Gastrocnemius medialis (tissue), 4 donors: ENCODE data around the gene ACOXL. TPM values are rescaled to one million over a fixed set of nuclear protein-coding genes. Genes with fewer than 3 reads are reported as not detected.

Experiments used
- ATAC-seq, 2 donors: fragments of 150-250 bp; one replicate each; pipeline ENCODE4 v1.9.1; 2016
- DNase-seq, 2 donors: peaks; one replicate each; pipeline ENCODE4 v3.0.0-alpha.2; 2019
- H3K27ac ChIP-seq, 4 donors: fragments of 200-600 bp; sonication (generic); 1 replicate in 1 of 4; 2 replicates in 3 of 4; pipeline ENCODE4 v1.5.1; 2016 to 2018; ENCODE audit warnings: mild to moderate bottlenecking in 2 of 4, moderate library complexity in 1 of 4
- H3K27me3 ChIP-seq, 3 donors: fragments of 200-600 bp; sonication (generic) in 2 of 3; 1 replicate in 1 of 3; 2 replicates in 2 of 3; pipeline versions ENCODE4 v1.5.1 to v1.6.0; 2016 to 2019; ENCODE audit warnings: mild to moderate bottlenecking in 1 of 3, moderate library complexity in 1 of 3
- H3K36me3 ChIP-seq, 2 donors: fragments of 200-600 bp; sonication (generic) in 1 of 2; one replicate each; pipeline ENCODE4 v1.5.1; 2017 to 2018
- H3K4me1 ChIP-seq, 2 donors: fragments of 200-600 bp; sonication (generic) in 1 of 2; one replicate each; pipeline ENCODE4 v1.5.1; 2016 to 2017; ENCODE audit warnings: mild to moderate bottlenecking in 2 of 2
- H3K4me3 ChIP-seq, 4 donors: fragments of 200-600 bp; sonication (generic) in 3 of 4; 1 replicate in 1 of 4; 2 replicates in 3 of 4; pipeline ENCODE4 v1.5.1; 2016 to 2019; ENCODE audit warnings: mild to moderate bottlenecking in 2 of 4
- H3K9me3 ChIP-seq, 3 donors: fragments of 200-600 bp; sonication (generic) in 2 of 3; 1 replicate in 1 of 3; 2 replicates in 2 of 3; pipeline ENCODE4 v1.5.1; 2016 to 2019
- POLR2A ChIP-seq, 2 donors: fragments of 450-650 bp; IDR thresholded peaks; one replicate each; pipeline ENCODE4 v1.6.1; 2017; ENCODE audit warnings: antibody characterized with exemption in 2 of 2, mild to moderate bottlenecking in 2 of 2, moderate library complexity in 2 of 2
- in situ Hi-C, 4 donors: fragments of 200-750 bp; cut with MboI; loops; one replicate each; pipeline versions ENCODE4 v1.15.0 to v1.8.0; 2017; ENCODE audit warnings: low sequenced_read_pairs in 4 of 4
- intact Hi-C: fragments of 100-400 bp; cut with DNase I; formaldehyde crosslinking; loops from one replicate; pipeline ENCODE4 v1.15.1; 2023; ENCODE audit warnings: low total_unique reads
- total RNA-seq, 4 donors: library from RNA; depleted of rRNA; stranded (reverse); fragments of >200 nt; gene quantifications; one replicate each; pipeline versions ENCODE4 v1.1.0 to v1.2.3, GENCODE V29; 2016
- TF ChIP-seq, protein P1 (sequence below), 5 experiments: fragments of 450-650 bp in 3 of 5; fragments of 200-600 bp in 2 of 5; sonication (generic) in 2 of 5; IDR thresholded peaks in 4 of 5; conservative IDR thresholded peaks in 1 of 5; 1 replicate in 4 of 5; 2 replicates in 1 of 5; pipeline ENCODE4 v1.5.1; 2016 to 2019; ENCODE audit warnings: antibody characterized with exemption in 5 of 5, mild to moderate bottlenecking in 3 of 5, moderate library complexity in 3 of 5

ACOXL gene
- total RNA-seq, 4 donors from 2014 or later, result not detected

- H3K27ac ChIP-seq, result no peak overlapping the region
- TF ChIP-seq, protein P1, sequence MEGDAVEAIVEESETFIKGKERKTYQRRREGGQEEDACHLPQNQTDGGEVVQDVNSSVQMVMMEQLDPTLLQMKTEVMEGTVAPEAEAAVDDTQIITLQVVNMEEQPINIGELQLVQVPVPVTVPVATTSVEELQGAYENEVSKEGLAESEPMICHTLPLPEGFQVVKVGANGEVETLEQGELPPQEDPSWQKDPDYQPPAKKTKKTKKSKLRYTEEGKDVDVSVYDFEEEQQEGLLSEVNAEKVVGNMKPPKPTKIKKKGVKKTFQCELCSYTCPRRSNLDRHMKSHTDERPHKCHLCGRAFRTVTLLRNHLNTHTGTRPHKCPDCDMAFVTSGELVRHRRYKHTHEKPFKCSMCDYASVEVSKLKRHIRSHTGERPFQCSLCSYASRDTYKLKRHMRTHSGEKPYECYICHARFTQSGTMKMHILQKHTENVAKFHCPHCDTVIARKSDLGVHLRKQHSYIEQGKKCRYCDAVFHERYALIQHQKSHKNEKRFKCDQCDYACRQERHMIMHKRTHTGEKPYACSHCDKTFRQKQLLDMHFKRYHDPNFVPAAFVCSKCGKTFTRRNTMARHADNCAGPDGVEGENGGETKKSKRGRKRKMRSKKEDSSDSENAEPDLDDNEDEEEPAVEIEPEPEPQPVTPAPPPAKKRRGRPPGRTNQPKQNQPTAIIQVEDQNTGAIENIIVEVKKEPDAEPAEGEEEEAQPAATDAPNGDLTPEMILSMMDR (IDR thresholded peaks at IDR 0.05 in 4 of 5, conservative IDR thresholded peaks at IDR 0.05 in 1 of 5), result no peak
- TF ChIP-seq POLR2A (IDR thresholded peaks at IDR 0.05), result no peak
- in situ Hi-C loops, result no loop called here
- no peak for DNase-seq
- H3K36me3 ChIP-seq, result no peaks in the 10 kb centered on the region
- ATAC-seq, result no peak
- H3K4me3 ChIP-seq, result no peak overlapping the region
- H3K27me3 ChIP-seq, result no peaks in the 10 kb centered on the region
- H3K4me1 ChIP-seq, result no peaks in the 10 kb centered on the region
- no peaks in the 10 kb centered on the region for H3K9me3 ChIP-seq
- intact Hi-C loops, result no loop called here
Measured at GRCh38 chr2:111062417-111062816, 330.0 kb downstream of the ACOXL start.

GRCh38 chr2:111066062-111066593 is 333.8 kb downstream of the ACOXL start:
- intact Hi-C loops, result no loop called here
- in situ Hi-C loops, result no loop called here
- Histone ChIP-seq H3K36me3 (no peaks in the 10 kb centered on the region), H3K27me3 (no peaks in the 10 kb centered on the region), H3K4me1 (no peaks in the 10 kb centered on the region), H3K27ac (no peak overlapping the region), H3K4me3 (no peak overlapping the region), H3K9me3 (no peaks in the 10 kb centered on the region)
- TF ChIP-seq POLR2A (IDR thresholded peaks at IDR 0.05), result no peak
- TF ChIP-seq, protein P1 (IDR thresholded peaks at IDR 0.05 in 4 of 5, conservative IDR thresholded peaks at IDR 0.05 in 1 of 5), result no peak
- DNase-seq, result no peak
- no peak for ATAC-seq

GRCh38 chr2:111068435-111069058 is 336.2 kb downstream of the ACOXL start:
- in situ Hi-C loops (no loop called here), intact Hi-C loops (no loop called here)
- TF ChIP-seq, protein P1 (IDR thresholded peaks at IDR 0.05 in 4 of 5, conservative IDR thresholded peaks at IDR 0.05 in 1 of 5), result no peak
- no peak for TF ChIP-seq POLR2A (IDR thresholded peaks at IDR 0.05)
- DNase-seq (no peak), ATAC-seq (no peak)
- Histone ChIP-seq H3K27ac (no peak overlapping the region), H3K4me3 (no peak overlapping the region), H3K36me3 (no peaks in the 10 kb centered on the region), H3K9me3 (peaks cover 0 to 2% (median 0%) of the 10 kb centered on the region in 3 donors), H3K27me3 (no peaks in the 10 kb centered on the region), H3K4me1 (peaks cover 0 to 5% of the 10 kb centered on the region in 2 donors)

- ATAC-seq (no peak), DNase-seq (no peak)
- H3K4me1 ChIP-seq, result peaks cover 0 to 5% of the 10 kb centered on the region in 2 donors
- peaks cover 0 to 11% (median 0%) of the 10 kb centered on the region in 3 donors for H3K9me3 ChIP-seq
- intact Hi-C loops (no loop called here), in situ Hi-C loops (no loop called here)
- no peak for TF ChIP-seq POLR2A (IDR thresholded peaks at IDR 0.05)
- TF ChIP-seq, protein P1 (IDR thresholded peaks at IDR 0.05 in 4 of 5, conservative IDR thresholded peaks at IDR 0.05 in 1 of 5), result no peak
- H3K27me3 ChIP-seq, result no peaks in the 10 kb centered on the region
- no peak overlapping the region for H3K27ac ChIP-seq
- H3K4me3 ChIP-seq, result no peak overlapping the region
- no peaks in the 10 kb centered on the region for H3K36me3 ChIP-seq
Measured at GRCh38 chr2:111069722-111070121, 337.3 kb downstream of the ACOXL start.
